LNCAP (cell line): ENCODE data around the gene NFS1.
A peak's percentile ranks its signal among the peaks of the same experiment; 100 is the strongest.

Experiments
- TF ChIP-seq, protein P1 (sequence below): fragments of 450-650 bp; IDR thresholded peaks from 2 replicates; pipeline ENCODE4 v1.5.1; 2017; ENCODE audit warnings: mild to moderate bottlenecking

NFS1 gene

DNA sequence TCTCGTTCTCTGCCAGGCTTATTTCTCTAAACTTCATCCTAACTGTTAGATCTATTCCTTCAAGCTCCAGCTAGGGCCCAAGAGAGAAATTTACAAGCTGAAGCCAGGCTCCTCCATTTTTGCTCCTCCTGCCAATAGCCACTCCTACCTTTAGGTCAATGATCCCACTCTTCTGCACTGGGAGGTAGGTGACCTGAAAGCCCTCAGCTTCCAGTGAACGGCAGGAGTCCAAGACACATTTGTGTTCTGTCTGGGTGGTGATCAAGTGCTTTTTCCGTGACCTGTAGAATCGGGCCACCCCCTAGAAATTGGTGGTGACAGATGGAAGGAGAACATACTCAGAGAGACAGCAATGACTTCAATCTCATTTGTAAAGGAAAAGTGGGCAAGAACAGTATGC lies 8.9 kb downstream of the NFS1 start:
- TF ChIP-seq, protein P1, sequence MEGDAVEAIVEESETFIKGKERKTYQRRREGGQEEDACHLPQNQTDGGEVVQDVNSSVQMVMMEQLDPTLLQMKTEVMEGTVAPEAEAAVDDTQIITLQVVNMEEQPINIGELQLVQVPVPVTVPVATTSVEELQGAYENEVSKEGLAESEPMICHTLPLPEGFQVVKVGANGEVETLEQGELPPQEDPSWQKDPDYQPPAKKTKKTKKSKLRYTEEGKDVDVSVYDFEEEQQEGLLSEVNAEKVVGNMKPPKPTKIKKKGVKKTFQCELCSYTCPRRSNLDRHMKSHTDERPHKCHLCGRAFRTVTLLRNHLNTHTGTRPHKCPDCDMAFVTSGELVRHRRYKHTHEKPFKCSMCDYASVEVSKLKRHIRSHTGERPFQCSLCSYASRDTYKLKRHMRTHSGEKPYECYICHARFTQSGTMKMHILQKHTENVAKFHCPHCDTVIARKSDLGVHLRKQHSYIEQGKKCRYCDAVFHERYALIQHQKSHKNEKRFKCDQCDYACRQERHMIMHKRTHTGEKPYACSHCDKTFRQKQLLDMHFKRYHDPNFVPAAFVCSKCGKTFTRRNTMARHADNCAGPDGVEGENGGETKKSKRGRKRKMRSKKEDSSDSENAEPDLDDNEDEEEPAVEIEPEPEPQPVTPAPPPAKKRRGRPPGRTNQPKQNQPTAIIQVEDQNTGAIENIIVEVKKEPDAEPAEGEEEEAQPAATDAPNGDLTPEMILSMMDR = no peak

DNA sequence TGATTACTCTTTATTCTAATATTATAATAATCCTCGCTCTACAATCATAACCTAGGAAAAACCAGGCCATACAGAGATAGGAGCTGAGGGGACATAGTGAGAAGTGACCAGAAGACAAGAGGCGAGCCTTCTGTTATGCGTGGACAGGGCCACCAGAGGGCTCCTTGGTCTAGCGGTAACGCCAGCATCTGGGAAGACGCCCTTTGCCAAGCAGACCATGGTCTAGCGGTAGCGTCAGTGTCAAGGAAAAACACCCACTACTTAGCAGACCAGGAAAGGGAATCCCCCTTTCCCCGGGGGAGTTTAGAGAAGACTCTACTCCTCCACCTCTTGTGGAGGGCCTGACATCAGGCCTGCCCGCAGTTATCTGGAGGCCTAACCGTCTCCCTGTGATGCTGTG lies 12.3 kb downstream of the NFS1 start:
- TF ChIP-seq, protein P1 = 0 out of 2 replicates have a peak, but pooled peaks have one; percentile 25

DNA sequence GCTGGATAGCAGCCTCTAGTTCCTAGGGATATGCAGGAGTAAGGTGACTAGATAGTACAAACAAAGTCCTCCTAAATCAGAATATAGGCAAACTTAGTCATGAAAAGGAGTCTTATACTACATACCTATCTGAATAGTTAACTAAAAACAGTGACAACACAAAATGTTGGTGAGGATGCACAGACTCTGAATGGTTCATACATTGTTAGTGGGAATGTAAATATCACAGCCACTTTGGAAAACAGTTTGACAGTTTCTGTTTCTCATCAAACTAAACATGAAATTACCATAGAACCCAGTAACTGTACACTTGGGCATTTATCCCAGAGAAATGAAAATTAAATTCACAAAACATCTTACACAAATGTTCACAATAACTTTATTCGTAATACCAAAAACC lies 17.2 kb downstream of the NFS1 start:
- TF ChIP-seq, protein P1 = no peak

DNA sequence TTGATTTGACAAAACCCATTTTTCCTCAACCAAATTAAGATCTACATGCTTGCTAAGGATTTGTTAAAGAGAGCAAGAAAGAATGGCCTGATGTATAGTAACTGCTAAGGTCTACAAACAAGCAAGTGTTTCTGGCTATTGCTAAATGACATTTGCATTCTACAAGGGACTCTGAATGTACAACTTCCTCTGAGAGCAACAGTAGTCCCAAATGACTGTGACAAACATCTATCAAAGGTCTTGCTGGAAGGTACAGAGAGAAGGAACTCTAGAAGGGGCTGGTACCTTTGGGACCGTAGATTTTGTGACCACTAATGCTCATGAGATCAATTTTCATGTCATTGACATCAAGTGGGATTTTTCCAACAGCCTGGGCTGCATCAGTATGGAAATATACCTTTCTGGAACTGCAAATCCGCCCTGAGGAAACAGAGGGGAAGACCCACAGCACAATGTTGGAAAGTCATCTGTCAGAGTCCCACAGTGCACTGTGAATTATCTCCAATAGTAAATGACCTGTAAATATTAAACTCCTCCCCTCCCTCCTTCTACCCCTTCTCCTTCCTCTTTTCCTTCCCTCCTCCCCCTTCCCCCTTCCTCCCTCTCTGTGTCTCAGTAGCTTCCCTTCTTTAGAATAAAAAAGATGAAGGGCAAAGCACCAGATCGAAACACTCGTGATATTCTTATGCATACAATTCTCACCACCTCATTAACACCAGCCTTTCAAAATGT lies 18.5 kb downstream of the NFS1 start:
- TF ChIP-seq, protein P1 = no peak

DNA sequence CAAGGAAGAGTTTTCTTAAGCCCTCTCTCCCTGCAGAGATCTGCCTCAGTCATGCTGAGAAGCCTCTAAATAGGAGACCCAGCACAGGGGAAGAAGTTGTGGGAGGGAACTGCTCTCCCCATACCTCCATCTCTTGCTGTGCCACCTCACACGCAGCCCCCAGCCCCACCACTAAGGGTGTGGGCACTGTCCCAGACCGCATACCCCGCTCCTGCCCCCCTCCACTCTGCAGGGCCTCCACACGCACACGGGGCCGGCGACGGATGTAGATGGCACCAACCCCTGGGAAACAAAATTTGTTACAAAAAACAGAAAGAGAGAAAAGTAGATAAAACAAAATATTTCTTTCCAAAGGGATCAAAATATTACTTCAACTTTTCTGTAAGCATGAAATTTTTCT lies 24.2 kb downstream of the NFS1 start:
- TF ChIP-seq, protein P1 = no peak

DNA sequence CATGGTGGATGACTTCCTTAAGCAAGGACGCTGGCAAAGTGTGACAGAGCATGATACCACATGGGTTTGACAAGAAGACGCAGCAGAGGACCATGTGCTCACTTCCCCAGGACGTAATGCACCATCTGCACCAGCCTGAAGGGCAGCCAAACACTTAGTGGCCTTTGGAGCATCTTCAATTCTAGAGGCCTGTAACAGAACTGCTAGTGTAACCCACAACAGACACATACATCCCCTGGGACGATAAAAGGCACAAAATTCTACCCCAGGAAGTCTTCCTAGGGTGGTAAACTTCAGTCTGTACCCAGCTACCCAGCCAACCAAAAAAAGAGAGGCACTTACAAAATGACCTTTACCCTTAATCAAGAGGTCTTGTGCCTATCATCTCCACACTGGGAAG lies 25.3 kb downstream of the NFS1 start:
- TF ChIP-seq, protein P1 = no peak

DNA sequence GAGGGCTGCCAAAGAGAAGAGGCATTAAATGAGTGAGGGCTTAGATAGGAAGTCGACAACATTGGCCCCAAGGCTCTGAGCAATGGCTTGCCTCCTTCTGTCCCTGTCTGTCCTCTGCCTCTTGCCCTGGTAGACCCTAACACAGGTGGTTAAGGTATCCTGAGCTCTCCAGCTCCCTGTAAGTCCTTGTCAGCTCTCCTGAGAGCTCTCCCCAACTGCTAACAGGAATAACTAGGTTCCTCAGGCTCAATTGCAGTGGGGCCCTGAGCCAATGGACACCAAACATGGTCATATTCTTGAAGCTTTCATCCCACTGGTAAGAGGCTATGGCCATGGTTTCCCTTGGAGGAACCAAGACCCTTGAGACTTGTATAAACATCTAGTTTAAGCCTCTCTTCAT lies 29.5 kb downstream of the NFS1 start:
- TF ChIP-seq, protein P1 = no peak

DNA sequence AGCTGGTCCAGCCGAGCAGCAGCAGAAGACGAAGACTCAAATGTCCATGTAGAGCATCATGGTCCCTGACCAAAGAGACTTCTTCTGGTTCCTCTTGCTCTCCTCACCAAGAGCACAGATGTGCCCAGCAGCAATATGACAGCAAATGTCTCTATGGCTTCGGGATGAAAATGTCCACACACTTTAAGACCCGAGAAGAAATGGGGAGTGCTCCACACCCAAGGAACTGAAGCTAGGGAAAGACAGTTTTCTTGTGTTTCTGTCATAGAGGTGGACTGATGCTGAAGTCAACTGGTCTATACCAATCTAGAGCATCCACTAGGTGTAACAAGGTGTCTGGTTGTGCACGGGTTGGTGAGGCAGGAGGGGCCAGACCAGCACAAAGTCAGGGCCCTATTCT lies 29.9 kb downstream of the NFS1 start:
- TF ChIP-seq, protein P1 = no peak
